Measurements from ENCODE around the gene CLCN1. TPM values are rescaled to one million over a fixed set of nuclear protein-coding genes. Genes with fewer than 3 reads are reported as not detected.

The CLCN1 gene
- total and polyA plus RNA-seq, 10 donors: 0.06 to 0.54 (median 0.08) TPM; not detected in 3

- WGBS, 5 donors: 48 to 62% (median 52%) methylated on average over 14 of the region's 14 CpGs
- peaks cover 21 to 88% (median 68%) of the 10 kb centered on the region in 6 donors for H3K4me1 ChIP-seq
- intact Hi-C loops (cut with DNase I; ENCODE audit: low total_unique reads): no loop called here
- H3K4me3 ChIP-seq: peak overlapping the region in 6 of 8 donors; percentile 79 to 98 (median 84)
- no peak for TF ChIP-seq CTCF (IDR thresholded peaks at IDR 0.05 in 8 of 11, conservative IDR thresholded peaks at IDR 0.05 in 3 of 11)
- TF ChIP-seq POLR2A (IDR thresholded peaks at IDR 0.05): no peak
- TF ChIP-seq POLR2AphosphoS5 (IDR thresholded peaks at IDR 0.05): peak; percentile 34 to 47 (median 46)
- peaks cover 3 to 64% (median 29%) of the 10 kb centered on the region in 6 donors for H3K36me3 ChIP-seq
- peak overlapping the region in 6 of 8 donors; percentile 98 to 100 (median 98) for H3K27ac ChIP-seq
- H3K9me3 ChIP-seq: no peaks in the 10 kb centered on the region
- H3K27me3 ChIP-seq (replicated peaks in 1 of 7): no peaks in the 10 kb centered on the region
- DNase-seq: no peak
Observed at GRCh38 chr7:143384661-143385631, 69.0 kb downstream of the CLCN1 start.

- intact Hi-C loops (cut with DNase I; ENCODE audit: low total_unique reads): no loop called here
- Histone ChIP-seq H3K4me1 (peaks cover 21 to 97% (median 75%) of the 10 kb centered on the region in 6 donors), H3K9me3 (no peaks in the 10 kb centered on the region), H3K4me3 (peak overlapping the region in 5 of 8 donors; percentile 10 to 98 (median 16)), H3K36me3 (peaks cover 3 to 76% (median 41%) of the 10 kb centered on the region in 6 donors), H3K27ac (peak overlapping the region in 7 of 8 donors; percentile 9 to 100 (median 62)), H3K27me3 (replicated peaks in 1 of 7) (no peaks in the 10 kb centered on the region)
- WGBS, 5 donors: 15 to 29% (median 21%) methylated on average over 19 of the region's 19 CpGs
- peak; percentile 88 for DNase-seq
- peak in 2 of 3 donors; percentile 72 to 81 for TF ChIP-seq POLR2AphosphoS5 (IDR thresholded peaks at IDR 0.05)
- no peak for TF ChIP-seq CTCF (IDR thresholded peaks at IDR 0.05 in 8 of 11, conservative IDR thresholded peaks at IDR 0.05 in 3 of 11)
Observed at GRCh38 chr7:143385891-143386781, 70.2 kb downstream of the CLCN1 start.

- Histone ChIP-seq H3K27me3 (replicated peaks in 1 of 7) (no peaks in the 10 kb centered on the region), H3K36me3 (peaks cover 3 to 86% (median 51%) of the 10 kb centered on the region in 6 donors), H3K4me1 (peaks cover 24 to 100% (median 78%) of the 10 kb centered on the region in 6 donors), H3K4me3 (peak overlapping the region in 1 of 8 donors; percentile 98), H3K9me3 (no peaks in the 10 kb centered on the region), H3K27ac (peak overlapping the region in 3 of 8 donors; percentile 99 to 100 (median 100))
- intact Hi-C loops (cut with DNase I; ENCODE audit: low total_unique reads): no loop called here
- TF ChIP-seq POLR2A (IDR thresholded peaks at IDR 0.05) (no peak), POLR2AphosphoS5 (IDR thresholded peaks at IDR 0.05) (peak in 2 of 3 donors; percentile 10 to 74)
- 88 to 93% (median 90%) methylated on average over 18 to 23 of the region's 23 CpGs for WGBS, 5 donors
- DNase-seq: no peak
Observed at GRCh38 chr7:143387156-143387975, 71.5 kb downstream of the CLCN1 start.
